HG03045 (cell line): ENCODE data around the gene EVX1.

ENCODE experiments used
- ATAC-seq: cut with Tn5 transposase; IDR thresholded peaks from one replicate; pipeline ENCODE4 v1.9.1; 2021; ENCODE audit warnings: mild to moderate bottlenecking, moderate library complexity; ENCODE audit not compliant: unreplicated experiment

The EVX1 gene

GRCh38 chr7:27242555-27243339 is at the start of gene EVX1:
TSS of gene EVX1 (plus strand) at chr7:27242802. CDS start at chr7:27243031, 229 bp downstream.
- no peak for ATAC-seq

GRCh38 chr7:27193335-27194001 is 49.1 kb upstream of the EVX1 start:
- ATAC-seq, result no peak

- no peak for ATAC-seq
These were observed 48.6 kb upstream of the EVX1 start for GRCh38 chr7:27194002-27194352.

GRCh38 chr7:27194686-27195379 is 47.8 kb upstream of the EVX1 start:
- ATAC-seq, result no peak

GRCh38 chr7:27196287-27196767 is 46.3 kb upstream of the EVX1 start:
- ATAC-seq, result no peak

- no peak for ATAC-seq
These were observed 45.2 kb upstream of the EVX1 start for GRCh38 chr7:27197137-27198042.

GRCh38 chr7:27198138-27198841 is 44.3 kb upstream of the EVX1 start:
- no peak for ATAC-seq

GRCh38 chr7:27198871-27199801 is 43.5 kb upstream of the EVX1 start:
- no peak for ATAC-seq

- no peak for ATAC-seq
These were observed 42.5 kb upstream of the EVX1 start, which contains the start of gene HOXA13 for GRCh38 chr7:27199849-27200760. TSS of gene HOXA13 (minus strand) at chr7:27200091. CDS start at chr7:27200077, 14 bp downstream.

GRCh38 chr7:27200761-27201579 is 41.6 kb upstream of the EVX1 start:
- no peak for ATAC-seq

GRCh38 chr7:27201580-27202017 is 41.0 kb upstream of the EVX1 start:
- no peak for ATAC-seq

- no peak for ATAC-seq
These were observed 40.4 kb upstream of the EVX1 start for GRCh38 chr7:27202018-27202861.

GRCh38 chr7:27202862-27203134 is 39.8 kb upstream of the EVX1 start:
- no peak for ATAC-seq

- ATAC-seq, result no peak
These were observed 39.1 kb upstream of the EVX1 start for GRCh38 chr7:27203365-27203953.

GRCh38 chr7:27203964-27204594 is 38.5 kb upstream of the EVX1 start:
- no peak for ATAC-seq
